ENCODE measurements around the gene TNRC6C. TPM values are rescaled to one million over a fixed set of nuclear protein-coding genes. Genes with fewer than 3 reads are reported as not detected.

The TNRC6C gene, protein sequence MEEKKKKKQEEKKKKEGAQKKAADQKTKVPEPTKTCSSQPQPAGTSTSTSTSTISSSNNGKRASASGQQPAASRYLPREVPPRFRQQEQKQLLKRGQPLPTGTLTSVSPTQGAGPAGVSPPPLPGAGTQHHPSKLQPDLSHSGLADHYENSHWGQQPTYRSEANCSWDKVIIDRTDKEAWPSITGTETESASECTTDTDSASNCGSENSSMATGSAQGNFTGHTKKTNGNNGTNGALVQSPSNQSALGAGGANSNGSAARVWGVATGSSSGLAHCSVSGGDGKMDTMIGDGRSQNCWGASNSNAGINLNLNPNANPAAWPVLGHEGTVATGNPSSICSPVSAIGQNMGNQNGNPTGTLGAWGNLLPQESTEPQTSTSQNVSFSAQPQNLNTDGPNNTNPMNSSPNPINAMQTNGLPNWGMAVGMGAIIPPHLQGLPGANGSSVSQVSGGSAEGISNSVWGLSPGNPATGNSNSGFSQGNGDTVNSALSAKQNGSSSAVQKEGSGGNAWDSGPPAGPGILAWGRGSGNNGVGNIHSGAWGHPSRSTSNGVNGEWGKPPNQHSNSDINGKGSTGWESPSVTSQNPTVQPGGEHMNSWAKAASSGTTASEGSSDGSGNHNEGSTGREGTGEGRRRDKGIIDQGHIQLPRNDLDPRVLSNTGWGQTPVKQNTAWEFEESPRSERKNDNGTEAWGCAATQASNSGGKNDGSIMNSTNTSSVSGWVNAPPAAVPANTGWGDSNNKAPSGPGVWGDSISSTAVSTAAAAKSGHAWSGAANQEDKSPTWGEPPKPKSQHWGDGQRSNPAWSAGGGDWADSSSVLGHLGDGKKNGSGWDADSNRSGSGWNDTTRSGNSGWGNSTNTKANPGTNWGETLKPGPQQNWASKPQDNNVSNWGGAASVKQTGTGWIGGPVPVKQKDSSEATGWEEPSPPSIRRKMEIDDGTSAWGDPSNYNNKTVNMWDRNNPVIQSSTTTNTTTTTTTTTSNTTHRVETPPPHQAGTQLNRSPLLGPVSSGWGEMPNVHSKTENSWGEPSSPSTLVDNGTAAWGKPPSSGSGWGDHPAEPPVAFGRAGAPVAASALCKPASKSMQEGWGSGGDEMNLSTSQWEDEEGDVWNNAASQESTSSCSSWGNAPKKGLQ (N-terminal part only)
- 15.7 and 16.4 TPM in 2 replicates for total RNA-seq (2022)
- Bru-seq, nascent RNA: percentile 68 among the genes with signal in this experiment
- BruChase-seq, experiment 1, labeled RNA remaining after a 6-hour chase: percentile 65 among the genes with signal in this experiment
- percentile 66 among the genes with signal in this experiment for BruChase-seq, experiment 2, labeled RNA remaining after a 2-hour chase
- long read RNA-seq, partial matches to known transcripts: 13 of 16 reads
- long read RNA-seq, other reads (novel, unspliced or antisense): 3 of 16 reads

DNA sequence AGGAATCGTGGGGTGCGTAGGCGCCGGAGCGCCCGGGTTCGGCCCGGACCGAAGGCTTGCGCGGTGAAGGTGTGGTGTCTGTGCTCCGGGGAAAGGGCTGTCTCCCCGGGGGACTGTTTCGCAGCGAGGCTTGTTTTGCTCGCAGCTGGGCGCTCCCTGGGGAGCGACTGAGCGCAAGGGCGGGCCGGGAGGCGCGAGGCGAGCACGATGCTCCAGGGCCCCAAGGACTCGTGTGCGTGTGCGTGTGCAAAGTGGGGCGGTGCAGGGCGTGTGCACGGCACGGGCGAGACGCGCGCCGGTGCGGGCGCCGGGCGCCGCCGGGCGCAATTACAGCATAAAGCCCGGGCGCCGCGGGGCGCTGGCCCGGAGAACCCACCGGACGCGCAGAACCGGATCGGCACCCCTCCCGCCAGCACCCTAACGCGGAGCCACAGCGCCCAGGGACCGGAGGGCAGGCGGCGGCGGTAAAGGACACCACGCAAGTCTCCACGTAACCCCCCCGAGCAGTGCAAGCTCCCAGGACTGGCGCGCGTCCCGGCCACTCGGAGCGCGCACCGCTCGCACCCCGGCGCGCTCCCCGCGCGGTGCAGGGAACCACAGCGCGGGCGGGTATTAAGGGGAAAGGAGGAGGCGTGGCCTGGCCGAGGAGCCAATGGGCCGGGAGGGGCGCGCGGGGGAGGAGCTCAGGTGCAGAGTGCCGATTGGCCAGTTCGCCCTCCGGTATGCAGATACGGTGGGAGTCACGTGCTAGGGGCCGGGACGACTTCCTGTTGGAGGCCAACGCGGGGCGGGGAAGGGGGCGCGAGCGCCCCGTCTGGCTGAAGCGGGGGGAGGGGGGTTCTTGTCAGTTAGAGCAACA, at the start of gene TNRC6C:
Gene TNRC6C, plus strand, starts transcription at position 847 of the 859 bp plus-strand sequence. CDS start 45,504 bp downstream, outside the sequence.
- peak within 1 kb of the TSS; percentile 87 for H3K4me3 Mint-ChIP-seq (ENCODE audit: unreplicated experiment)
- TF ChIP-seq, protein P1, sequence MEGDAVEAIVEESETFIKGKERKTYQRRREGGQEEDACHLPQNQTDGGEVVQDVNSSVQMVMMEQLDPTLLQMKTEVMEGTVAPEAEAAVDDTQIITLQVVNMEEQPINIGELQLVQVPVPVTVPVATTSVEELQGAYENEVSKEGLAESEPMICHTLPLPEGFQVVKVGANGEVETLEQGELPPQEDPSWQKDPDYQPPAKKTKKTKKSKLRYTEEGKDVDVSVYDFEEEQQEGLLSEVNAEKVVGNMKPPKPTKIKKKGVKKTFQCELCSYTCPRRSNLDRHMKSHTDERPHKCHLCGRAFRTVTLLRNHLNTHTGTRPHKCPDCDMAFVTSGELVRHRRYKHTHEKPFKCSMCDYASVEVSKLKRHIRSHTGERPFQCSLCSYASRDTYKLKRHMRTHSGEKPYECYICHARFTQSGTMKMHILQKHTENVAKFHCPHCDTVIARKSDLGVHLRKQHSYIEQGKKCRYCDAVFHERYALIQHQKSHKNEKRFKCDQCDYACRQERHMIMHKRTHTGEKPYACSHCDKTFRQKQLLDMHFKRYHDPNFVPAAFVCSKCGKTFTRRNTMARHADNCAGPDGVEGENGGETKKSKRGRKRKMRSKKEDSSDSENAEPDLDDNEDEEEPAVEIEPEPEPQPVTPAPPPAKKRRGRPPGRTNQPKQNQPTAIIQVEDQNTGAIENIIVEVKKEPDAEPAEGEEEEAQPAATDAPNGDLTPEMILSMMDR (IDR thresholded peaks at IDR 0.05; ENCODE audit: unreplicated experiment): no peak
- BruUV-seq (replicated peaks): no TSS peak
- ChIA-PET POLR2A (interaction anchor here (0.5 to 1.9 kb wide), 31 partner anchors 9 to 547 kb away, joined by 3 to 13 read pairs (median 4); no protein-coding TSS in a partner anchor), CTCF (interaction anchor here (0.5 to 0.7 kb wide), 3 partner anchors 13 to 527 kb away, joined by 3 to 4 read pairs (median 3); no protein-coding TSS in a partner anchor)
- H3K27ac Mint-ChIP-seq (ENCODE audit: low read depth, unreplicated experiment): no peak within 1 kb of the TSS
- peak; percentile 97 for DNase-seq (ENCODE audit: unreplicated experiment)
- intact Hi-C loops (cut with micrococcal nuclease): loop anchor here (1.0 kb wide), 1 partner anchor 186 kb away; no protein-coding TSS in a partner anchor
- no peaks in the 10 kb centered on the region for H3K36me3 Mint-ChIP-seq (ENCODE audit: insufficient read depth, unreplicated experiment)
- peaks cover 13% of the 10 kb centered on the region for H3K4me1 Mint-ChIP-seq (ENCODE audit: insufficient read depth, unreplicated experiment)
- H3K27me3 Mint-ChIP-seq (ENCODE audit: insufficient read depth, unreplicated experiment): peaks cover 43% of the 10 kb centered on the region
- no peaks in the 10 kb centered on the region for H3K9me3 Mint-ChIP-seq (ENCODE audit: unreplicated experiment)

DNA sequence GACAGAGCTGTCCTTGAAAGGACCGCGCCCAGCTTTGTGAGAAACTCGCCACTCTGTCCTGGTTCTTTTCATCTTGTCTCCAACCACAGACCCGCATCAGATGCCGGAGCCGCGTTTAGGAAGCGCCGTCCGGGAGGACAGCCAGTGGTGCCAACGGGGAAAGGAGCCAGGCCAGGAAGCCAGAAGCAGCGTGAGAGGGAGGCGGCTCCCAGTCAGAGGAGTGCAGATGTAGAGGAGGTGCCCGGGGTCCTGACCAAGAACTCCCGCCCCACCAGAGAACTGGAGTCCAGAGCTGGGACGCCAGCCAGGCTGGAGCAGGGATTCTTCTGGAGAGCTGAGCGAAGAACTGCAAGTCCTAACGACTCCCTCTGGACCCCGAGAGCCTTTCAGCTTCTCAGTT, 49.3 kb upstream of the TNRC6C start:
- Mint-ChIP-seq H3K27me3 (ENCODE audit: insufficient read depth, unreplicated experiment) (peaks cover 89% of the 10 kb centered on the region), H3K4me1 (ENCODE audit: insufficient read depth, unreplicated experiment) (no peaks in the 10 kb centered on the region), H3K27ac (ENCODE audit: low read depth, unreplicated experiment) (no peak overlapping the region), H3K4me3 (ENCODE audit: unreplicated experiment) (no peak overlapping the region), H3K36me3 (ENCODE audit: insufficient read depth, unreplicated experiment) (no peaks in the 10 kb centered on the region), H3K9me3 (ENCODE audit: unreplicated experiment) (no peaks in the 10 kb centered on the region)
- DNase-seq (ENCODE audit: unreplicated experiment): no peak
- ChIA-PET POLR2A (interaction anchor here (1.2 kb wide), 1 partner anchor 49 kb away, joined by 3 read pairs; the partner anchor contains the start of gene TNRC6C), CTCF (interaction anchor here (0.6 kb wide), 2 partner anchors 54 to 102 kb away, joined by 3 read pairs; no protein-coding TSS in a partner anchor)
- intact Hi-C loops (cut with micrococcal nuclease): no loop called here
- no TSS peak for BruUV-seq (replicated peaks)
- TF ChIP-seq, protein P1 (IDR thresholded peaks at IDR 0.05; ENCODE audit: unreplicated experiment): no peak

DNA sequence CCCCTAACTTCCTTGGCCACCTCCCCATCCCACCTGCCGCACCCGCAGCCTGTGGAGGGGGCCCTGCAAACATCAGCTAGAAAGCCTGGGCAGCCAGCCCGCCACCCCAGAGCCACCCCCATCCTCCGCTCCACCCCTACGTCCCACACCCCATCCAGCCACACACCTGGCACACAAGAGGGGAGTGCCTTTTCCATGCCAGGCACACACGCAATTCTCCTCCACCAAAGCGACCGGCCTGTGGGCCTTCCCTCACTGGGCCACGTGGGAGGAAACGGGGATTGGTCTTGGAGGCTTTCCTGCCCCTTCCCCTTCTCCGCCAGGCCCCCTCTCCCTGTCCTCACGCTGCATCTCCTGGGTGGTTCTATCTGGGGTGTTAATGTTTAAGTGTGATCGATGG, 48.7 kb upstream of the TNRC6C start:
- no peak overlapping the region for H3K4me3 Mint-ChIP-seq (ENCODE audit: unreplicated experiment)
- intact Hi-C loops (cut with micrococcal nuclease): no loop called here
- BruUV-seq (replicated peaks): no TSS peak
- DNase-seq (ENCODE audit: unreplicated experiment): no peak
- POLR2A ChIA-PET: interaction anchor here (0.7 kb wide), 1 partner anchor 307 kb away, joined by 3 read pairs; no protein-coding TSS in a partner anchor
- no peak overlapping the region for H3K27ac Mint-ChIP-seq (ENCODE audit: low read depth, unreplicated experiment)
- H3K36me3 Mint-ChIP-seq (ENCODE audit: insufficient read depth, unreplicated experiment): no peaks in the 10 kb centered on the region
- TF ChIP-seq, protein P1 (IDR thresholded peaks at IDR 0.05; ENCODE audit: unreplicated experiment): no peak
- no peaks in the 10 kb centered on the region for H3K4me1 Mint-ChIP-seq (ENCODE audit: insufficient read depth, unreplicated experiment)
- no peaks in the 10 kb centered on the region for H3K9me3 Mint-ChIP-seq (ENCODE audit: unreplicated experiment)
- peaks cover 89% of the 10 kb centered on the region for H3K27me3 Mint-ChIP-seq (ENCODE audit: insufficient read depth, unreplicated experiment)
- CTCF ChIA-PET: interaction anchor here (0.6 kb wide), 1 partner anchor 102 kb away, joined by 3 read pairs; no protein-coding TSS in a partner anchor
